CD4-positive, alpha-beta T cell treated with Interleukin-2 at 100 ng/mL for 4 hours (primary cell): ENCODE data around the gene SH2D6.
"Not testable (repeated sequence)": the region's sequence is repeated elsewhere in the genome, so short reads cannot be mapped to it uniquely, and the experiment has no call there.

Experiments
- DNase-seq: peaks from one replicate; pipeline ENCODE4 v3.0.0-alpha.2; 2020; ENCODE audit warnings: low spot score

Gene SH2D6

DNA sequence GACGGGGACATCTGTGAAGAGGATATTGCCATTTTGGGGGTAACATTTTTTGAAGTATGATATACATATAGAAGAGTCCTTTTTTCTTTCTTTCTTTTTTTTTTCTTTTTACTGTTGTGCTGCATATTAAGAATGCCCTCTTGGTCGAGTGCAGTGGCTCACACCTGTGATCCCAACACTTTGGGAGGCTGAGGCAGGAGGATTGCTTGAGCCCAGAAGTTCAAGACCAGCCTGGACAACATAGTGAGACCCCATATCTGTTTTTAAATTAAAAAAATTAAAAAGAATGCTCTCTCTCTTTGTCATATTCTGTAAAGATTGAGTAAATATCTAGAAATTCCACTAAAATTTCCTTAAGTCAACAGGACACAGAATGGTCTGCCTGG lies 3.6 kb downstream of the SH2D6 start:
- DNase-seq: no peak

DNA sequence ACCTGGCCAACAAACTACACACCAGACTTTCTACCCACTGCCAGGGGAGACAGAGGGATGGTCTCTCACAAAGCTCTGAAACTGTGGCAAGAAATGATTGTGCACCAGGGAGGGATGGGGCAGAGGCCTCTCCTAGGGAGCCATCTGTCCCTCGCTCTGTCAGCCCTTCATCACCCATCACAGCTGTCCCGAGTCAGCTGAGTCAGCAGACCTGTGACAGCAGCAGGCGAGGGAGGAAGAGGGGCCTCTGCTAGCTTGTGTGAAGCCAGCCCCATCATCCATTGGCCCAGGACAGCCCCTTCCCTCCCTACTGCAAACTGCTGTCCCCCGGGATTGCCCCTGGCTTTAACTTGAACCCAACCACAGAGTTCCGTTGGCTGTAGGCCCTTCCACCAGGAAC lies 5.0 kb downstream of the SH2D6 start:
- DNase-seq: no peak

DNA sequence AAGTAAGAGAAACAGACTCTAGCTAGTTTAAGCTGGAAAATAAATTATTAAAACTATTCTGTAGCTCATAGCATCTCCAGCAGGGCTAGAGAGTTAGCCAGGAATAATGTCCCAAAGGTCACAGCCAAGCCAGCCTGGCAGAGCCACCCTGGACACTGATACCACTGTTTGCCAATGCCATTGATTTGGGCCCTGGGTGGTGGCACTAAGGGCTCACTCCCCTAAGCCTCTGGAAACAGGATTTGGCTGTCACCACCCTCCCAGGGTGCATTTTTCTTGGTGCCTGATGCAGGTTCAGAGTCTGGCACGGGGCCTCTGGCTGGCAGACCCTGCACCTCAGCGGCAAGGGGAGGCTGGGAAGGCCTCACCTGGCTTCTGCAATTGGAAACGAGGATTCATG lies 7.1 kb downstream of the SH2D6 start:
- no peak for DNase-seq

DNA sequence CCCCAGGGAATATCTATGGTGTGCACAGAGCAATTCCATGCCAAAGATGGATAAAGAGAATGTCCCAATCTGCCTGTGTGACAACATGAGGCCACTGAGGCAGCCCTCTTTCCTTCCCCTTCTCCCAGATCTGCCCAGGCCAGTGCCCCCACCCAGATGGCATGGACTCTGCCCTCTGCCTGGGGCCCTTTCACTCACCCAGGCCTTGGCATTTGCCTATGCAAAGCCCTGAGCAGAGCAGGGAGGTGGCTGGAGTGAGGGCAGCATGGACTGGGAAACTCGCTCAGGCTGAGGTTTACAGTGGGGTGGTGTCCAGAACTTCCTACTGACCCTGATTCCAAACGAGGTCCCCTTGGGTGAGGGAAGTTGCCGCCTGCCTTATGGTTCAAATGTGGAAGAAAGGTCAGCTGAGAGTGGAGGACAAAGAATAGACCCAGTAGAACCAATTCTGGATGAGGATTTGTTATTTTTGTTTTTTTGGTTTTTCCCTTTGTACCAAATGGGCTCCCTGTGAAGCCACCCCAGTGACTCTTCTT lies 8.9 kb downstream of the SH2D6 start:
- DNase-seq: no peak

DNA sequence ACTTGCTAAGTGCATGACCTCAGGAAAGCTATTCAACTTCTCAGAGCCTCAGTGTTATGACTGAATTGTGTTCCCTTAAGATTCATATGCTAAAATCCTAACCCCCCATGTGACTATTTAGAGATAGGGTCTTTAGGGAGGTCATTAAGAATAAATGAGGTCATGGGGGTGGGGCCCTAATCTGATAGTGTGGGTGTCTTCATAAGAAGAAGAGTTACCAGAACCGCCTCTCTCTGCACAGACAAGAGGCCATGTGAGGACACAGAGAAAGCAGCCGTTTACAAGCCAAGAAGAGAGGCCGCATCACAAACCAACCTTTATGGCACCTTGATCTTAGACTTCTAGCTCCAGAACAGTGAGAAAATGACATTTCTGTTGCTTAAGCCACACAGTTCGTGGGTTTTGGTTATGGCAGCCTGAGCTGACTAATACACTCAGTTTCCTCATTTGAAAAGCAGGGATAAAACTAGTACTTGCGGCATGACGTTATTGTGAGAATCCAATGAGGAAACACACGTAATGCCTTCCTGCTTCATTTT lies 9.9 kb downstream of the SH2D6 start:
- no peak for DNase-seq

DNA sequence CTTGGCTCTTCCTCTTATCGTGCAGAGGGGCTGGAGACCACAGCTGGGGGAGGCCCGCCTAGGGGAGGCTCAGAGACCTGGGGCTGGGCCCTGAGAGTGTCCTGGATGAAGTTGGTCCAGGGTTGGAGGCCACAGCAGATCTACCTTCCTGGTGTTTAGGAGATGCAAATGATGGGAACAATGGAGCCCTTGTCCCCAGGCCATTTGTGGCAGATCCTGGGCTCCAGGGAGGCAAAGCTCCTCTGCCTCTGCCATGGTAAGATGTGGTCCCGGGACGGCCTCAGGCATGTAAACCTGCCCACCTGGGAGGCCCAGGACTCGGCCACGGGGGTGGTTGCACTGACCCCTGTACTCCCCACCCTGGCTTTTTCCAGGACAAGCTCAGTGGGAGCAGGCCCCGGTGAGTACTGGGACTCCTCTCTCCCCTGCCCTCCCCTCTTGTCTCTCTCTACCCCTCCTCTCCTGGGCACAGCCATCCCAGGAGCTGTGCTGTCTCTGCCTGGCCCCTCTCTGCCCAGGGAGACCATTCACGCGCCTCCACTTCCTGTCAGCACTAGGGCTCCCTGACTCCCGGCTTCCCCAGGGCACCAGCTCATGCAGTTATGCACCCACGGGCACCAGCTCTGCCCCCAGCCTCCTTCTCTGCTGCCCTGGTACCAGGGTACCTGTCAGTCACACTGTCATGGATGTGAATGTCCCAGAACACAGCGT lies 10.9 kb downstream of the SH2D6 start:
- no peak for DNase-seq

DNA sequence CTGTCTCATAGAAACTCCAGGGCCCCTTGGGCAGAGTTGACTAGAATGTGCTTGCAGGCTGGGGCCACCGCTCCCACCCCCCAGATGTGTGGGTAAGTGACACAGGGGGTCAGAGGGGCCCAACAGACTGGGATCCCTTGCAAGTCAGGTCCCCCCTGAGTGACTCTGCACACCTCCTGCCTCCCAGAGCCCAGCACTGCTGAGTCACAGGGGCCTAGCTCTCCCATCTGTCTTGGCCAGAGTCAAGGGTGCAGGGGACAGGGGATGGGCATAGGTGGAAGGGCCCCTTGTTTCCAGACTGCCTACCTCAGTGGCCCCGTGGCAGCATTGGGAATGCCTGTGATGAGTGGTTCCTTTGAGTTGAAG lies 11.4 kb downstream of the SH2D6 start:
- no peak for DNase-seq

DNA sequence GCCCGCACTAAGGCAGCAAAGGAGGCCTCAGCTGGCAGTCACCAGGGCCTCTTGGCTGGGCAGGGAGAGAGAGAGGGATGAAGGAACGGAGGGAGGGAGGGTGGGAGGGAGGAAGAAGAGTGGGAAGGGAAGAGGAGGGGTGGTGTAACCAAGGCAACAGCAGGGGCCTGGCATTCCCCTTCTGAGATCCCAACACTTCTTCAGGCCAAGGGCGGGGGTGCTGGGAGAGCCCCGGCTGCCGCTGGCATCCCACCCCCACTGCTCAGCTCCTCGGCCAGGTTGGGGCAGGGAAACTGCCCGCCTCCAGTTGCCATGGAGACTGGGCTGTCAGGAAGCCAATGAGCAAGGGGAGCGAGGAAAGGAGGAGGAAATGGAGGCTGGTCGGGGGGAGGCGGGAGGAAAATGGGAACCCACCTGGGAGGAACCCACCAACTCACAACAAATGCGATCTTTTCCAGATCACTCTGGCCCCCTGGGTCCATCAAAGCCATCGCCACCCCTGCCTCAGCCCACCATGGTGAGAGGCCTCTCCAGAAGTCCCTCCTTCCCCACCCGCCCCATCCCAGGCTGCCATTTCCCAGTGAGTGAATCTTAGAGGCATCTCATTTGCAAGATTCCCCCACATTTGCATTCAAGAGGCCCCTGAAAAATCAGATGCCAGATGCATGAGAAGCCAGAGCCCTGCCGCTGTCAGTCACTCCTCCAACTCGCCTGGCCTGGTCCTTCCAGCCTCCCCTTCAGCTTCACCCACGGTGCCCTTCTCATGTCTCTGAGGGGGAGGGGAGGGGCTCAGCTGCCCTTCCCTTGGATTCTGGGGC lies 12.4 kb downstream of the SH2D6 start:
- no peak for DNase-seq

DNA sequence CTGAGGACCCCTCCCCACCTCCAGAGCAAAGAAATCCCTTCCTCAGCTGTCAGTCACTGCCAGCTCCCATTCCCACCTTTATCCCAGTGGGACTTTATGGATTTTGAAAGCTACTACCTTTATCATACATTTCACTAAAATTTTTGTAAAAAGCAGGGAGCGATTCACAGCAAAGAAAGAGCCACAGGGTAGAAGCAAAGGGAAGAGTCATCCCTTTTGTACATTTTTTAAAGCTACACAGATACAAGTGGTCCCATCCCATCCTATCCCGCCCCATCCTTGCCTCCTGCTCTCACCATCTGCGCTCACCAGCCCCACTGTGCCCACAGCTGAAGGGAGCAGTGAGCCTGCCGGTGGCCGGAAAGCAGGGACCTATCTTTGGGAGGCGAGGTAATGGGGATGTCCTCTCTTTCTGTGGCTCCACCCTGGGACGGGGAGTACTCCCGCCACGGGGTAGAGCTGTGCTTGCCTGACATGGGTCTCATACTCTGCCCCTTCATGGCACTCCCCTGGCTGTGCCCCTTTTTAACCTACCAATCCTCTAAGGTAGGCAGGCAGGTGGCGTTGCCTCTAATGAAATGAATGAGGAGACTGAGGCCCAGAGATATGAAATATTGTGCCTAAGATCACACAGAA lies 13.2 kb downstream of the SH2D6 start:
- no peak for DNase-seq

DNA sequence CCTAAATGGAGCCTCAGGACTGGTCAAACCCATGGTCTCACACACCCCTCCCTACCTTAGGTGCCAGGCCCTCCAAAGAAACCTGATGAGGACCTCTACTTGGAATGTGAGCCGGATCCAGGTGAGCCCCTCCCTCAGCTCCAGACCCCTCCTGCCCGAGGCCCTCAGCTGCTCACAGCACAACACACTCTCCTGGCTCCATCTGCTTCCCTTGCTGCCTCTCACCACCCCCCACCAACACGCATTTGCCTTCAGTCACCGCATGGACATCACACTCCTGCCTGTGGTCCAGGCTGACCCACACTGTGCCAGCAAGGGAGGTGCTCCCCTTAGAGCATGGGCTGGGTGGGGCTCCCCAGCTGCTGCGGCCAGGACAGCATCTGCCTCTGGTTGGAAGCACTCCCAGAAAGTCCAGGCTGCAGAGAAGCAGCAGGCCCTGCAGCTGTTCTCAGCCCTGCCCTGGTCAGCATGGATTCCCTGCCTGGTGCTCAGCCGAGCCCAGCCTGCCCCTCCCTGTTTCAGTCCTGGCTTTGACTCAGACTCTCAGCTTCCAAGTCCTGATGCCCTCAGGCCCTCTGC lies 15.1 kb downstream of the SH2D6 start:
- no peak for DNase-seq

DNA sequence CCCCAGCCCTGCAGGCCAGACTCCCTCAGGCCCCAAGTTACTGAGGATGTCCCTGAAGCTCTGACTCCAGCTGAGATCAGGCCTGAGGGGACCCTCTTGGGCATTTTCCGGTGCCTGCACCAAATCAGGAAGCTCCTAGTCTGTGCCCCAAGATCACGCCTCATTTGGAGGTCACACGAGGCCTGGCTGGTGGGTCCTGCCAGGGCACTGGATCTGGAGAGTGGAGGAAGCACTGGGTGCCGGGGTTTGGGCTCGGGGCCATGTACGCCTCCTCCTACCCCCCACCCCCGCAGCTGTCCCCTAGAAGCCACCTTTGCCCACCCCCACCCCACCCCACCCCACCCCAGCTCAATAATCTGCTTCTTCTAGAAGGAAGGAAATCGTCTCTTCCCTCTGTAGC lies 16.2 kb downstream of the SH2D6 start:
- no peak for DNase-seq

DNA sequence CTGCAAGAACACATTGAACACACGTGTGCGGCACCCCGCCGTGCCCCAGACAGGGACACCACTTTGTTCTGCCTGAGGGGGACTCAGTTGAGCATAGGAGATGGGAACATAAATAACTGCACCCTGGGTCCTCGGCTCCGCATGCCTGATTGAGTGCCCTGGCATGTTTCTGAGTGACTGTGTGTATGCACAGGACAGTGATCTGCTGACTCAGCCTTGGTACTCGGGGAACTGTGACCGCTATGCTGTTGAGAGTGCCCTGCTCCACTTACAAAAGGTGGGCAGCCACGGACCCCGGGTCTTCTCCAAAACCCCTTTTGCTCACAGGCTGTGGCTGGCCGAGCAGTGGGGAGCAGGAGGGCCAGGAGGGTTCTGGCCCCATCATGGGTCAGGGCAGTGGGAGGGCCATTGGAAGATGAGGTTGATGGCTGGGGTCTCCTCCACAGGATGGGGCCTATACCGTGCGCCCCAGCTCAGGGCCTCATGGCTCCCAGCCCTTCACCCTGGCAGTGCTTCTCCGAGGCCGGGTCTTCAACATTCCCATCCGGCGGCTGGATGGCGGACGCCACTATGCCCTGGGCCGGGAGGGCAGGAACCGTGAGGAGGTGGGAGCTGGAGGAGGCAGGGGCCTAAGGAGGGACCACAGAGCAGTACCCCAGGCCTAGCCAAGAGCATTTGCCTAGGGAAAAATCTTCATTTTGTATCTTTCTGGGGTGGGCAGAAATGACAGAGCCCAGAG lies 16.9 kb downstream of the SH2D6 start:
- DNase-seq: no peak

DNA sequence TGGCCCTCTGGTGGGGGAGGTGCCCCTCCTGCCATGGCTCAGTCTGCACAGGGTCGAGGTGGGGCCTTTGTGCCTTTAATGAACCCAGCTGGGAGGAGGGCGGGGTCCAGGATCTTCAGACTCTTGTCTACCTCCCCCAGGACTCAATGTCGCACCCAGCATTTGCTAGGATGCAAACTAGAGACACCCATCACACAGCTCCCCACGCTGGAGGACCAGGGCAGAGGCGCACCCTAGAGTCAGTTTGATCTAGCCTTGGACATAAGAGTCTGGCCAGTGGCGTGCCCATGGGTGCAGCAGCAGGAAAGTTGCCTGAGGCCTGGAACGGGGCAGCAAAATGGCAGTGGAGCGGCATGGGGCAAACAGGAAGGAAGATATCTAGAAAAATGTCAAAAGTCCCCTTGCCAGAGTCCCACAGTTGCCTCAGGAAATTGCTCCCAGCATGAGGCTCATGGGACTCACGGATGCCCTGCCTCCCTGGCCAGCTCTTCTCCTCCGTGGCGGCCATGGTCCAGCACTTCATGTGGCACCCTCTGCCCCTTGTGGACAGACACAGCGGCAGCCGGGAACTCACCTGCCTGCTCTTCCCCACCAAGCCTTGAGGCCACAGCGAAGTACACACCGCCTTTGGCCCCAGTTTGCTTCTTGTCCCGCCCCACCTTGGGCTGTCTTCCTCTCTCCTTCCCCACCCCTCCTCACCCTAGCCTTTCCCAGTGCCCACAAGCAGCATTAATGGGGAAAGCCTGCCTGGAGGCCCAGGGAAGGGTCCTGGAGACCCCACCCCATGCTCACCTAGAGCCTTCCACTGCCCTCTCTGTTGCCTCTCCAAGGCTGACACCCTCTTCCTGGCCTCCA lies 17.7 kb downstream of the SH2D6 start:
- no peak for DNase-seq

DNA sequence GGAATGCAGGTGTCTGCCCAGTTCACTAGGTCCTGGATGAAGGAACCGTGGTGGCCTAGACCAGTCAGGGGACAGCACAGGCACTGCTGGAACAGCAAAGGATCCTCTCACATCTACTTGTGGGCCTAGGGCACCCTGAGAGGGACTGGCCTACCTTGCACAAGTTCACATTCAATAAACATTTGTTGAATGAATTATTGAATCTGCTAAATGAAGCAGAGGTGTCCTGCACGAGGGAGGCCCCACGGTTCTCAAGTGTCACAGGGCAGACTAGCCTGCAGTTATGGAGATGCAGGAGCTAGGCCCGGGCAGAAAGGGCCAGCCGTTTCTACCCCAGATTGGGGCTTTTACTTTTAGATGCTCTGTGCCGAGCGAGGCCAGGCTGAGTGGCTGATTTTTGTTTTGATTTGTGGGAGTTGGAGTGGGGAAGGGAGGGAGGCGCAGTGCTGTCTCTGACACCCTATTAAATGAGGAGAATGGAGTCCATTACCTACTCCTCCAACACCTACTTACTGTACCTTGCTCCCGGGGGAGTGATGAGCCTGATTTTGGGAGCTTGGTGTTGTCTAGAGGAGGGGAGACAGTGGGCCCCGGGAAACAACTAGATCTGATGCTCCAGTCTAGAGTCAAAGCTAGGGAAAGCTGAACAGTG lies 18.4 kb downstream of the SH2D6 start:
- no peak for DNase-seq

DNA sequence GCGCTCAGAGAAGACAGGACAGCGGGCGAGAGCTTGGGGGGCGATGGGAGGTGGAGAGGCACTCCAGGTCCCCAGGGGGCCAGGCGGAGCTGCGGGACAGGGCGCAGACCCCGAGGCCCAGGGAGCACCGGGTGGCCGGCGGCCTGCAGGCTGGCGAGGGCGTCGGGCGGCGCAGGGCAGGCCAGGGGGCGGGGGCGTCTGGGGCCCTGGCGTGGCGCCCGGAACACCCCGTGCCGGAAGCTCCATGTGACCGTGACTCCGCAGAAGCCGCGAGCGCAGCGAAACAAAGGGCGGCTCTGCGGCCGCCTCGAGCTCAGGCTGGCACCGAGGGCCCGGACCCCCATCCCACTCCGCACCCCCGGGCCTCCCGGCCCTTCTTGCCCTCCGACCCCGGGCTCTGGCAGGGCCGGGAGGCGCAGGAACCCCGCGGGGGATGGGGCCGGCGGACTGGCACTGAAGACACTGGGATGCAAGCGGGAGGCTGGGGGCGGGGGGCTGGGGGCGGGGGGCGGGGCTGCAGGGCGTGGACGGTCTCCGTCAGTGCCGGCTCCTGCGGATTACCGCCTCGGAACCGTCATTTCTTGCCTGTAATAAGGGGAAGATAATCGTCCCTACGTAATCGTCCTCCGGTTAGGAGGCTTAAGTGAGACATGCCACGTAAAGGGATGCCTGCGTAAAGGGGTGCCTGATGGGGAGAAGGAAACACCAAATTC lies 19.1 kb downstream of the SH2D6 start:
- peak; percentile 72 for DNase-seq

DNA sequence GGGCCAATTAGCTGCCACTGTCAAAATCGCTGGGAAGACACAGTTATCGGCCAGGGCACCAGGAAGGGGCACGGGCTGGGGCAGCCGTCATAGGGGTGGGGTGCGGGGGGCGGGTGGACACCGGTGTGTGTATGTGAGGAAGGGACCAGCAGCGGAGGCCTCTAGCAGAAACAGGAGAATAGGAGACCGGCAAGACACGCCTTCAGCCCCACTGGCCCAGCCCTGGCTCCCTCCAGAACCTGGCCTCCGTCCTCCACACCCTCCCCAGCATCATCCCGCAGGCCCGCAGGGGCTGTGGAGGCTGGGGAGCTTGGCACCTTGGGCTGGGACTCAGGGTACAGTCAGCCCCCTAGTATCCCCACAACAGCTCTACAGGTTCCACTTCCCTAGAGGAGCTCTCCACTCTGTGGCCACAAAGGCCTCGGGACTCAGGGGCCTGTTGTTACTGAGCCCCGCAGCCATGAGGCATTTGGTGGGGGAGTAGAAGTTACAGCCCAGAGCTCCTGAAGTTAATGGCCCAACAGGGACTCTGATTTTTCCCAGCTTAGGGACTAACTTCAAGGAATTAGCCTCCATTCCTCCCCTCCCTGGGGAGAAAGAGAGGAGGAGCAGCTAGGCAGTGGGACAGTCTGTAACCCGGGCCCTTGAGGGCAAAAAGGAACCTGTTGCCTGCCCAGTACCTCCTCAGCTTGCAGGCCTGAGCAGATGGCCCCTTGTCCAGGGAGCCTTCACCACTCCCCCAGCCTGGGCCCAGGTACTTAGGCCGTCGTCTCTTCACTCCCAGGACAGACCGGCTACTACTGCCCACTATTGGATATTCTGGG lies 19.9 kb downstream of the SH2D6 start:
- no peak for DNase-seq

DNA sequence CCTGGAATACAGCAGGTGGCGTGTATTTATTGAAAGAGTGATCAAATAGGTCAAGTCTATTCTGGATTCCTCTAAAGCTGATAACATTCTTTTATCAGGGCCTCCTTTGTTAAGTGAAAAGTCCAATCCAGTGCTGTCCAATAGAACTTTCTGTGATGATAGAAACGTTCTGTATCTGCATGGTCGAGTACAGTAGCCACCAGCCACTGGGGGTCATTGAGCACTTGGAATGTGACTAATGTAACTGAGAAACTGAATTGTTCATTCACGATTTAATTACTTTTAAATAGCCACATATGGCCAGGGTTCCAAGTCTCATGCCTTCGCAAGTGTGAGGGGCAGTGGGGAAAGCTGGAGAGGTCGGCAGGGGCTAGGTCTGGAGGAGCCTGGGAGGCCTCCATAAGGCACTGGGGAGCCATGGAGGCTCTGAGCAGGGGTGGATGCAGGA lies 20.5 kb downstream of the SH2D6 start:
- no peak for DNase-seq

DNA sequence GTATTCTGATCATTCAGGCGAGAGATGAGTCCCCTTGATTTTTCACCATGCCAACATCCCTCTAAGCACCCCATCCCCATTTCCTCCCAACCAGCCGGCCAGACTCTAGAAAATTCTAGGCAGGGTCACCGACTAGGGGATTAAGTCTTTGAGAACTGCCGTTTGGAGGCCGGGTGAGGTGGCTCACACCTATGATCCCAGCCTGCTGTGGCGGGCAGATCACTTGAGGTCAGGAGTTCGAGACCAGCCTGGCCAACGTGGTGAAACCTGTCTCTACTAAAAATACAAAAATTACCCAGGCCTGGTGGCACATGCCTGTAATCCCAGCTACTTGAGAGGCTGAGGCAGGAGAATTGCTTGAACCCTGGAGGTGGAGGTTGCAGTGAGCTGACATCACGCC lies 21.1 kb downstream of the SH2D6 start:
- not testable (repeated sequence) for DNase-seq

DNA sequence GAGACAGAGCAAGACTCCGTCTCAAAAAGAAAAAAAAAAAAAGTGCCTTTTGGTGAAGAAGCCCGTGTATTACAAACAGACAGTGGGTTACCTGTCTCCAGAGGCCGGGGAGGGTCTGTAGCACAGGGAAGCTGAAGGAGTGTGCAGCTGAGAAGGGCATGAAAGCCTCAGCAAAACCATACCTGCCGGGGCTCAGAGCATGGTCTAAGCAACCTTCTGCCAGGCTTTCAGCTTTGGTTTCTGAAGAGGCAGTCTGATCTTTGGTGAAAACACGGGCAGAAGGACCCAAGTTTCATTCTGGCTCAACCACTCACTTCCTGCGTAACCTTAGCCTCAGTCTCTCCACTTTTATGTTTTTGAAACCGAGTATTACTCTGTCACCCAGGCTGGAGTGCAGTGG lies 21.5 kb downstream of the SH2D6 start:
- DNase-seq: no peak
